HG02885 (cell line): ENCODE data around the gene ADGRL3.

ENCODE experiments used
- ATAC-seq: cut with Tn5 transposase; IDR thresholded peaks from one replicate; pipeline ENCODE4 v1.9.1; 2021; ENCODE audit warnings: mild to moderate bottlenecking; ENCODE audit not compliant: unreplicated experiment, poor library complexity

Gene ADGRL3

GRCh38 chr4:62004881-62005280, 804.8 kb downstream of the ADGRL3 start:
- ATAC-seq = no peak

GRCh38 chr4:62006108-62006507, 806.0 kb downstream of the ADGRL3 start:
- ATAC-seq = no peak

- ATAC-seq = no peak
Observed at GRCh38 chr4:62015043-62015739, 815.1 kb downstream of the ADGRL3 start.

- no peak for ATAC-seq
Observed at GRCh38 chr4:62018537-62018936, 818.4 kb downstream of the ADGRL3 start.

GRCh38 chr4:62023633-62024032, 823.5 kb downstream of the ADGRL3 start:
- ATAC-seq = no peak

- no peak for ATAC-seq
Observed at GRCh38 chr4:62028745-62029144, 828.6 kb downstream of the ADGRL3 start.

- ATAC-seq = no peak
Observed at GRCh38 chr4:62030958-62031357, 830.8 kb downstream of the ADGRL3 start.

- ATAC-seq = no peak
Observed at GRCh38 chr4:62037571-62037970, 837.4 kb downstream of the ADGRL3 start.

- ATAC-seq = no peak
Observed at GRCh38 chr4:62051332-62051731, 851.2 kb downstream of the ADGRL3 start.

GRCh38 chr4:62053974-62054373, 853.8 kb downstream of the ADGRL3 start:
- no peak for ATAC-seq

- no peak for ATAC-seq
Observed at GRCh38 chr4:62057031-62057430, 856.9 kb downstream of the ADGRL3 start.

GRCh38 chr4:62058571-62058970, 858.4 kb downstream of the ADGRL3 start:
- no peak for ATAC-seq

GRCh38 chr4:62070291-62070852, 870.2 kb downstream of the ADGRL3 start:
- no peak for ATAC-seq

- ATAC-seq = no peak
Observed at GRCh38 chr4:62075089-62075488, 875.0 kb downstream of the ADGRL3 start.

- ATAC-seq = no peak
Observed at GRCh38 chr4:62075521-62075920, 875.4 kb downstream of the ADGRL3 start.

- no peak for ATAC-seq
Observed at GRCh38 chr4:62077406-62077805, 877.3 kb downstream of the ADGRL3 start.

- ATAC-seq = no peak
Observed at GRCh38 chr4:62080431-62080830, 880.3 kb downstream of the ADGRL3 start.

- ATAC-seq = no peak
Observed at GRCh38 chr4:62087706-62088105, 887.6 kb downstream of the ADGRL3 start.

- ATAC-seq = no peak
Observed at GRCh38 chr4:62093735-62094134, 893.6 kb downstream of the ADGRL3 start.

GRCh38 chr4:62096881-62097280, 896.8 kb downstream of the ADGRL3 start:
- ATAC-seq = no peak

GRCh38 chr4:62115216-62115615, 915.1 kb downstream of the ADGRL3 start:
- no peak for ATAC-seq

- no peak for ATAC-seq
Observed at GRCh38 chr4:62117886-62118285, 917.8 kb downstream of the ADGRL3 start.
